ENCODE measurements around the gene ADAMTS8.

The ADAMTS8 gene

GRCh38 chr11:130416530-130416882 is 11.9 kb downstream of the ADAMTS8 start:
- DNase-seq = no peak

- DNase-seq = no peak
Observed at GRCh38 chr11:130415731-130416529, 12.5 kb downstream of the ADAMTS8 start.

- no peak for DNase-seq
Observed at GRCh38 chr11:130414107-130415080, 14.0 kb downstream of the ADAMTS8 start.

- no peak for DNase-seq
Observed at GRCh38 chr11:130413405-130414106, 14.9 kb downstream of the ADAMTS8 start.

GRCh38 chr11:130411223-130411622 is 17.2 kb downstream of the ADAMTS8 start:
- DNase-seq = no peak

- no peak for DNase-seq
Observed at GRCh38 chr11:130409594-130410388, 18.6 kb downstream of the ADAMTS8 start.

- no peak for DNase-seq
Observed at GRCh38 chr11:130408901-130409300, 19.5 kb downstream of the ADAMTS8 start.

GRCh38 chr11:130408401-130408890 is 20.0 kb downstream of the ADAMTS8 start:
- DNase-seq = no peak

GRCh38 chr11:130407978-130408377 is 20.4 kb downstream of the ADAMTS8 start:
- no peak for DNase-seq

- DNase-seq = no peak
Observed at GRCh38 chr11:130405428-130405827, 23.0 kb downstream of the ADAMTS8 start.

GRCh38 chr11:130404727-130405126 is 23.7 kb downstream of the ADAMTS8 start:
- DNase-seq = no peak

GRCh38 chr11:130403967-130404366 is 24.4 kb downstream of the ADAMTS8 start:
- DNase-seq = no peak

GRCh38 chr11:130403271-130403804 is 25.1 kb downstream of the ADAMTS8 start:
- DNase-seq = no peak

GRCh38 chr11:130402570-130402969 is 25.8 kb downstream of the ADAMTS8 start:
- no peak for DNase-seq

- no peak for DNase-seq
Observed at GRCh38 chr11:130400781-130401483, 27.5 kb downstream of the ADAMTS8 start.

GRCh38 chr11:130399196-130399595 is 29.2 kb downstream of the ADAMTS8 start:
- no peak for DNase-seq

- DNase-seq = no peak
Observed at GRCh38 chr11:130397780-130398179, 30.6 kb downstream of the ADAMTS8 start.

- no peak for DNase-seq
Observed at GRCh38 chr11:130396965-130397364, 31.4 kb downstream of the ADAMTS8 start.

GRCh38 chr11:130394615-130395014 is 33.8 kb downstream of the ADAMTS8 start:
- DNase-seq = no peak

GRCh38 chr11:130391711-130392110 is 36.7 kb downstream of the ADAMTS8 start:
- no peak for DNase-seq

GRCh38 chr11:130390071-130390758 is 38.2 kb downstream of the ADAMTS8 start:
- no peak for DNase-seq

Measured in CD4-positive, alpha-beta T cell treated with Interleukin-10 for 1 hour (primary cell).